Osteoblast (primary cell): ENCODE data around the gene ZNF546. TPM values are rescaled to one million over a fixed set of nuclear protein-coding genes. Genes with fewer than 3 reads are reported as not detected.

ENCODE experiments used
- DNase-seq: peaks from one replicate; pipeline ENCODE4 v3.0.0; 2011; ENCODE audit warnings: low spot score, mixed read lengths; ENCODE audit not compliant: insufficient read length; ENCODE audit errors: missing footprints
- H2AFZ ChIP-seq: 2 replicates; pipeline ENCODE4 v1.6.0; 2011; ENCODE audit warnings: mild to moderate bottlenecking, low read length
- H3K27ac ChIP-seq: 2 replicates; pipeline ENCODE4 v1.5.1; 2011; ENCODE audit warnings: mild to moderate bottlenecking, low read depth, low read length, moderate library complexity
- H3K27me3 ChIP-seq: 2 replicates; pipeline ENCODE4 v1.6.0; 2012; ENCODE audit warnings: mild to moderate bottlenecking, control low read depth, inconsistent platforms, low read length, moderate library complexity; ENCODE audit not compliant: insufficient read depth
- H3K36me3 ChIP-seq: 2 replicates; pipeline ENCODE4 v1.5.1; 2011; ENCODE audit warnings: mild to moderate bottlenecking, low read length, control low read depth, moderate library complexity; ENCODE audit not compliant: insufficient read depth
- H3K4me1 ChIP-seq: 2 replicates; pipeline ENCODE4 v1.5.1; 2011; ENCODE audit warnings: mild to moderate bottlenecking, low read length, control low read depth, moderate library complexity; ENCODE audit not compliant: insufficient read depth
- H3K4me2 ChIP-seq: 2 replicates; pipeline ENCODE4 v1.6.0; 2011; ENCODE audit warnings: mild to moderate bottlenecking, low read length; ENCODE audit not compliant: insufficient read depth
- H3K4me3 ChIP-seq: fragments of 200-600 bp; sonication (generic); 3 replicates; pipeline ENCODE4 v1.5.1; 2012; ENCODE audit warnings: mild to moderate bottlenecking, low read length, inconsistent platforms; ENCODE audit not compliant: insufficient read depth
- H3K79me2 ChIP-seq: 2 replicates; pipeline ENCODE4 v1.6.0; 2012; ENCODE audit warnings: mild to moderate bottlenecking, low read length, control low read depth, inconsistent platforms; ENCODE audit not compliant: insufficient read depth
- H3K9me3 ChIP-seq: 2 replicates; pipeline ENCODE4 v1.5.1; 2011; ENCODE audit warnings: low read depth, low read length, control low read depth
- H4K20me1 ChIP-seq: 2 replicates; pipeline ENCODE4 v1.6.0; 2012; ENCODE audit warnings: mild to moderate bottlenecking, low read length, control low read depth; ENCODE audit not compliant: insufficient read depth
- CTCF ChIP-seq: IDR thresholded peaks from 2 replicates; pipeline ENCODE4 v1.5.1; 2011; ENCODE audit warnings: mild to moderate bottlenecking, low read depth, low read length, moderate library complexity; ENCODE audit errors: extremely low read depth
- total RNA-seq: library from RNA; depleted of rRNA; stranded (reverse); fragments of >200 nt; gene quantifications from 2 replicates; pipeline ENCODE4 v1.2.3, GENCODE V29; 2012

Gene ZNF546
- total RNA-seq, 1 donor, result 8.7 TPM

GRCh38 chr19:39994361-39994760 lies 2.5 kb upstream of the ZNF546 start:
- peaks cover 3% of the 10 kb centered on the region for H4K20me1 ChIP-seq
- H3K9me3 ChIP-seq, result no peaks in the 10 kb centered on the region
- no peak for TF ChIP-seq CTCF
- peaks cover 28% of the 10 kb centered on the region for H3K4me1 ChIP-seq
- peaks cover 38% of the 10 kb centered on the region for H3K79me2 ChIP-seq
- H3K27ac ChIP-seq, result no peak overlapping the region
- H3K4me2 ChIP-seq, result no peak overlapping the region
- H3K36me3 ChIP-seq, result no peaks in the 10 kb centered on the region
- no peak overlapping the region for H2AFZ ChIP-seq
- H3K27me3 ChIP-seq, result no peaks in the 10 kb centered on the region
- no peak for DNase-seq
- no peak overlapping the region for H3K4me3 ChIP-seq

- DNase-seq, result no peak
- Histone ChIP-seq H3K9me3 (no peaks in the 10 kb centered on the region), H3K4me3 (peak overlapping the region; percentile 85), H3K79me2 (peaks cover 36% of the 10 kb centered on the region), H3K27me3 (no peaks in the 10 kb centered on the region), H2AFZ (peak overlapping the region; percentile 25), H3K27ac (peak overlapping the region; percentile 97), H3K4me1 (peaks cover 28% of the 10 kb centered on the region), H3K4me2 (peak overlapping the region; percentile 81), H3K36me3 (no peaks in the 10 kb centered on the region), H4K20me1 (peaks cover 3% of the 10 kb centered on the region)
- no peak for TF ChIP-seq CTCF
These were observed 1.1 kb upstream of the ZNF546 start for GRCh38 chr19:39995794-39996193.

GRCh38 chr19:39996218-39996810 lies 546 bp upstream of the ZNF546 start:
- Histone ChIP-seq H3K36me3 (no peaks in the 10 kb centered on the region), H3K27ac (peak overlapping the region; percentile 97), H3K4me3 (peak overlapping the region; percentile 85), H2AFZ (peak overlapping the region; percentile 100), H4K20me1 (peaks cover 2% of the 10 kb centered on the region), H3K4me2 (peak overlapping the region; percentile 81), H3K79me2 (peaks cover 31% of the 10 kb centered on the region), H3K9me3 (no peaks in the 10 kb centered on the region), H3K27me3 (no peaks in the 10 kb centered on the region), H3K4me1 (peaks cover 28% of the 10 kb centered on the region)
- no peak for TF ChIP-seq CTCF
- DNase-seq, result peak; percentile 42

GRCh38 chr19:39997638-39998216 lies 867 bp downstream of the ZNF546 start:
- peaks cover 29% of the 10 kb centered on the region for H3K79me2 ChIP-seq
- H3K4me2 ChIP-seq, result peak overlapping the region; percentile 81
- H3K9me3 ChIP-seq, result no peaks in the 10 kb centered on the region
- peak overlapping the region; percentile 85 for H3K4me3 ChIP-seq
- H3K27me3 ChIP-seq, result no peaks in the 10 kb centered on the region
- H3K4me1 ChIP-seq, result peaks cover 28% of the 10 kb centered on the region
- H2AFZ ChIP-seq, result peak overlapping the region; percentile 100
- DNase-seq, result no peak
- H3K27ac ChIP-seq, result peak overlapping the region; percentile 97
- no peaks in the 10 kb centered on the region for H3K36me3 ChIP-seq
- no peak for TF ChIP-seq CTCF
- H4K20me1 ChIP-seq, result no peaks in the 10 kb centered on the region
